Right cardiac atrium (tissue), 5 donors: ENCODE data around the gene UGT1A8. TPM values are rescaled to one million over a fixed set of nuclear protein-coding genes. Genes with fewer than 3 reads are reported as not detected.

ENCODE experiments used
- ATAC-seq, 2 donors: fragments of 200-7000 bp; cut with Tn5 transposase; one replicate each; pipeline versions ENCODE4 v1.8.0 to v1.9.1; 2020; ENCODE audit warnings: moderate library complexity in 2 of 2, mild to moderate bottlenecking in 1 of 2
- DNase-seq, 3 donors: peaks; one replicate each; pipeline ENCODE4 v3.0.0-alpha.2; 2020
- H3K27ac ChIP-seq: one replicate; pipeline ENCODE4 v1.5.1; 2013; ENCODE audit warnings: mild to moderate bottlenecking, low read length, control low read depth, moderate library complexity
- H3K27me3 ChIP-seq: one replicate; pipeline ENCODE4 v1.6.1; 2013; ENCODE audit not compliant: control insufficient read depth, insufficient read depth
- H3K4me1 ChIP-seq: one replicate; pipeline ENCODE4 v1.6.1; 2013; ENCODE audit warnings: low read length; ENCODE audit not compliant: control insufficient read depth, insufficient read depth
- H3K4me3 ChIP-seq: one replicate; pipeline ENCODE4 v1.5.1; 2013; ENCODE audit warnings: low read length, control low read depth
- H3K9me3 ChIP-seq: one replicate; pipeline ENCODE4 v1.6.1; 2013; ENCODE audit warnings: low read length; ENCODE audit not compliant: control insufficient read depth
- WGBS: extraction: QIAGEN DNeasy Blood & Tissue Kit; methylation state at CpG from one replicate; pipeline ENCODE4 v1.1.7; 2013; 5-methylcytosine and 5-hydroxymethylcytosine counted together
- intact Hi-C, 4 donors: fragments of 100-400 bp; cut with DNase I; formaldehyde crosslinking; loops; one replicate each; pipeline versions ENCODE4 v1.11.0 to v1.14.0; 2022 to 2023
- polyA plus RNA-seq: library from polyadenylated mRNA; stranded (reverse); fragments of 200-250 nt; gene quantifications from one replicate; pipeline ENCODE4 v1.2.3, GENCODE V29; 2013
- total RNA-seq, 4 donors: library from RNA; stranded (reverse); fragmentation: NEBNext Ultra II Directional; extraction: Animal tissue kit (Norgen Biotek cat#: 25700); gene quantifications; one replicate each; pipeline ENCODE4 v1.2.1, GENCODE V29; 2021
- donor health status: healthy with polysubstance abuse.
- donor health status: DM: no; HTN: yes; CAD: no.
- donor health status: DM: no; HTN: no; CAD: no.
- donor health status: DM: no; HTN: yes; CAD: no; lungs with severe emphysema.
- donor health status: DM: yes; HTN: yes; CAD: no.

Gene UGT1A8
- total and polyA plus RNA-seq, 5 donors: not detected

GRCh38 chr2:233702238-233702637, 84.8 kb downstream of the UGT1A8 start:
- H3K27me3 ChIP-seq: no peaks in the 10 kb centered on the region
- no peak overlapping the region for H3K4me3 ChIP-seq
- ATAC-seq (no peak), DNase-seq (no peak)
- H3K4me1 ChIP-seq: no peaks in the 10 kb centered on the region
- 34% methylated on average over 3 of the region's 3 CpGs for WGBS
- H3K27ac ChIP-seq: no peak overlapping the region
- H3K9me3 ChIP-seq: no peaks in the 10 kb centered on the region
- intact Hi-C loops: no loop called here

DNA sequence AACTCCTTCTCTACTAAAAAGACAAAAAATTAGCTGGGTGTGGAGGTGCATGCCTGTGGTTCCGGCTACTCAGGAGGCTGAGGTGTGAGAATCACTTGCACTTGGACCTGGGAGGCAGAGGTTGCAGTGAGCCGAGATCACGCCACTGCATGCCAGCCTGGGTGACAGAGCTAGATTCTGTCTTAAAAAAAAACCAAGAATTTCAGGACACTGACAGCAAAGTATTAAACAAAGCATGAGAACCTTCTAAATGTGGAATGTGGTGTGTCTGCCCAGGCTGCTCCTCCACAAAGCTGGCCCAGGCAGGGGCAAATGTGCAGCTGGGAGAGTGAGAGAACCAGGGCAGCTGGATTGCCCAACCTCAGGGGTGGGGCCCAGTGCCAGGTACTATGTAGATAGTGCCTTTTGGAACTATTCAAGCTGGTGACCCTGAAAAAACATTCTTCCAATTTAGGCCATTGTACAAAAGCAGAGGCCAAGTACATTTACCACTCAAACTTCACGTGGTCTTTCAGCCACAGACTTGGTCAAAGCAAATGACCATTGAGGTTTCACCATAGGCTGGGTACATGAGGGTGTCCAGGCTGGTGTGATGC, 88.6 kb downstream of the UGT1A8 start:
- H3K27ac ChIP-seq: no peak overlapping the region
- intact Hi-C loops: no loop called here
- H3K9me3 ChIP-seq: no peaks in the 10 kb centered on the region
- H3K27me3 ChIP-seq: no peaks in the 10 kb centered on the region
- no peak for DNase-seq
- WGBS: 61% methylated on average over 4 of the region's 4 CpGs
- no peak overlapping the region for H3K4me3 ChIP-seq
- H3K4me1 ChIP-seq: no peaks in the 10 kb centered on the region
- ATAC-seq: no peak

- H3K4me1 ChIP-seq: no peaks in the 10 kb centered on the region
- 38% methylated on average over 1 of the region's 1 CpG for WGBS
- no peaks in the 10 kb centered on the region for H3K27me3 ChIP-seq
- ATAC-seq: no peak
- no peaks in the 10 kb centered on the region for H3K9me3 ChIP-seq
- no peak overlapping the region for H3K4me3 ChIP-seq
- no peak overlapping the region for H3K27ac ChIP-seq
- no peak for DNase-seq
- intact Hi-C loops: no loop called here
Observed at GRCh38 chr2:233706720-233707119, 89.3 kb downstream of the UGT1A8 start.

DNA sequence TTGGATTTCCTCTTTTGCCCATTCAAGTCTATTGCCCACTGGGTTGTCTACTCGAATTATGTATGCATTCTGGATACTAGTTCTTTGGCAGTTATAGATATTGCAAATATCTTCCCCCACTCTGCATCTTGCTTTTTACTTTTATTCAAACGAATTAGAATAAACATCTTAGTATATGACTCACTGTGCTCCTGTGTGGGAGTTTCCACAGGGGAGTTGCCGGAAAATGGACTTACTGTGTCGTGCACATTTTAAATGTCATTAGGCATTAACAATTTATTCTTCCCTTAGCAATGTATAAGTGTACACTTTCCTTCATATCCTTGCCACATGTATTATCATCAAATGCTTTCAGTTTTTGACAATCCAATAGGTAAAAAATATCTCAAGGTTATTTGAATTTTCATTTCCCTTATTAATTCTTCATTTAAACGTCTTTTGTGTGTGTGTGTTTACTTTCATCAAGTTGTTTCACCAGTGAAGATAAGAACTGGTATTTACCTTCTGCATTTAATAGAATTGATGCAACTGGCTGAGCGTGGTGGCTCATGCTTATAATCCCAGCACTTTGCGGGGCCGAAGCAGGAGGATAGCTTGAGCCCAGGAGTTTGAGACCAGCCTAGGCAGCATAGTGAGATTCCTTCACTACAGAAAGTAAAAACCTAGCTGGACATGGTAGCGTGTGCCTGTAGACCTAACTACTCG, 90.7 kb downstream of the UGT1A8 start:
- 66% methylated on average over 10 of the region's 10 CpGs for WGBS
- intact Hi-C loops: no loop called here
- Histone ChIP-seq H3K4me1 (no peaks in the 10 kb centered on the region), H3K27me3 (no peaks in the 10 kb centered on the region), H3K9me3 (no peaks in the 10 kb centered on the region), H3K4me3 (no peak overlapping the region), H3K27ac (no peak overlapping the region)
- DNase-seq (no peak), ATAC-seq (no peak)

GRCh38 chr2:233708942-233709341, 91.5 kb downstream of the UGT1A8 start:
- 81% methylated on average over 5 of the region's 5 CpGs for WGBS
- H3K9me3 ChIP-seq: no peaks in the 10 kb centered on the region
- H3K27ac ChIP-seq: no peak overlapping the region
- H3K4me1 ChIP-seq: no peaks in the 10 kb centered on the region
- no peak for ATAC-seq
- H3K27me3 ChIP-seq: no peaks in the 10 kb centered on the region
- no peak overlapping the region for H3K4me3 ChIP-seq
- DNase-seq: no peak
- intact Hi-C loops: no loop called here

- Histone ChIP-seq H3K27ac (no peak overlapping the region), H3K27me3 (no peaks in the 10 kb centered on the region), H3K4me1 (no peaks in the 10 kb centered on the region), H3K9me3 (no peaks in the 10 kb centered on the region), H3K4me3 (no peak overlapping the region)
- WGBS: 34% methylated on average over 11 of the region's 11 CpGs
- intact Hi-C loops: no loop called here
- DNase-seq (peak; percentile 65 to 86 (median 82)), ATAC-seq (peak; percentile 60 to 84)
Observed at GRCh38 chr2:233711312-233712008, 94.0 kb downstream of the UGT1A8 start.

DNA sequence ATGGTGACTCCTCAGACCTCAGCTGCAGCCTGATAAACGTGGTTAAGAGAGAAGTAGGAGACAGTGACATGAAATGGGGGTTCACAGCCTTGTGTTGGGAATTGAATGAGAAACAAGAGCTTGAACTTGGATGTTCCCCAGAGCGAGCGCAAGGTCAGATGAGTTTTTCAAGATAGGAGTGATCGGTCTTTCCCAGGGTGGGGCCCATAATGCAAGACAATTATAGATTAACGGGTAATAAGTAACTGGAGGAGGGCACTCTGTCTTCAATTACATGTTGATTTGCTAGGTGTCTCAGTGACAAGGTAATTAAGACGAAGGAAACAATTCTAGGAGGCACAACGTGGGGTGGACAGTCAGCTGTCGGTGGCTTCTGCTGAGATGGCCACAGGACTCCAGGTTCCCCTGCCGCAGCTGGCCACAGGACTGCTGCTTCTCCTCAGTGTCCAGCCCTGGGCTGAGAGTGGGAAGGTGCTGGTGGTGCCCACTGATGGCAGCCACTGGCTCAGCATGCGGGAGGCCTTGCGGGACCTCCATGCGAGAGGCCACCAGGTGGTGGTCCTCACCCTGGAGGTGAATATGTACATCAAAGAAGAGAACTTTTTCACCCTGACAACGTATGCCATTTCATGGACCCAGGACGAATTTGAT, 95.3 kb downstream of the UGT1A8 start, which contains the start of gene UGT1A5:
Gene UGT1A5, plus strand, starts transcription at position 297 of the 651 bp plus-strand sequence. Its CDS starts 85 bp downstream, at position 382.
- intact Hi-C loops: no loop called here
- H3K4me1 ChIP-seq: no peaks in the 10 kb centered on the region
- H3K9me3 ChIP-seq: no peaks in the 10 kb centered on the region
- H3K27me3 ChIP-seq: no peaks in the 10 kb centered on the region
- DNase-seq: no peak
- no peak within 1 kb of the TSS for H3K4me3 ChIP-seq
- no peak within 1 kb of the TSS for H3K27ac ChIP-seq
- no peak for ATAC-seq
- WGBS: 80% methylated on average over 14 of the region's 14 CpGs

- Histone ChIP-seq H3K4me3 (no peak overlapping the region), H3K27ac (no peak overlapping the region), H3K4me1 (no peaks in the 10 kb centered on the region), H3K9me3 (no peaks in the 10 kb centered on the region), H3K27me3 (no peaks in the 10 kb centered on the region)
- WGBS: 81% methylated on average over 7 of the region's 7 CpGs
- DNase-seq (no peak), ATAC-seq (no peak)
- intact Hi-C loops: no loop called here
Observed at GRCh38 chr2:233713262-233713615, 95.8 kb downstream of the UGT1A8 start.

DNA sequence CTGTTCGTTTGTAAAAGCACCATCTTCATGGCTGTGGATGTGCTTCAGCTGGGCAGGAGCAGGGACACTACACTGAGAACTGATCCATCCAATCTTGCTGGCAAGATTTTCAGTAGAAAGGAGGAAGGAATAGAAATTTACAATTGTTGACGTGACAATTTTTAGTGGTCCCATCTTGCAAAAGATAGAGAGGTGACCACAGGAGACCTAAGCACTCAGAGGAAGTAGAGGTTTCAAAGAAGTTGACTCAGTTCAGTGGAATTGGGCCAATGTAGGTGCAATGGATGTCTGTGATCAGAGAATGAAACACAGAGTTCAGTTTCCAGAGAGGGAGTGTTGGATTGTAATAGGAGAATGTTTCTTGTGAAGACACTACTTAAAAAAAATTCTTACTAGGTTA, 96.7 kb downstream of the UGT1A8 start:
- H3K27me3 ChIP-seq: no peaks in the 10 kb centered on the region
- DNase-seq (no peak), ATAC-seq (no peak)
- no peaks in the 10 kb centered on the region for H3K4me1 ChIP-seq
- H3K4me3 ChIP-seq: no peak overlapping the region
- intact Hi-C loops: no loop called here
- 67% methylated on average over 2 of the region's 2 CpGs for WGBS
- H3K27ac ChIP-seq: no peak overlapping the region
- no peaks in the 10 kb centered on the region for H3K9me3 ChIP-seq

GRCh38 chr2:233718552-233718951, 101.1 kb downstream of the UGT1A8 start, which contains the start of gene UGT1A4:
UGT1A4 (plus strand) TSS chr2:233718736; CDS start chr2:233718821, 85 bp downstream.
- H3K27ac ChIP-seq: no peak within 1 kb of the TSS
- no peaks in the 10 kb centered on the region for H3K4me1 ChIP-seq
- no peaks in the 10 kb centered on the region for H3K27me3 ChIP-seq
- ATAC-seq (no peak), DNase-seq (no peak)
- H3K4me3 ChIP-seq: no peak within 1 kb of the TSS
- intact Hi-C loops: no loop called here
- WGBS: 83% methylated on average over 7 of the region's 7 CpGs
- H3K9me3 ChIP-seq: no peaks in the 10 kb centered on the region
